Caco-2 (cell line): Measurements from ENCODE around the gene EPSTI1. TPM values are rescaled to one million over a fixed set of nuclear protein-coding genes. Genes with fewer than 3 reads are reported as not detected.

Experiments used
- BruUV-seq: library from RNA; stranded (reverse); fragments of 400-500 nt; replicated peaks from 2 replicates; lab custom pipeline; 2021; lab: Mats Ljungman, UMichigan
- CTCF ChIA-PET: fragments of 300-600 bp; sonication (Branson Sonifier 250); formaldehyde crosslinking; loops from one replicate; lab custom pipeline; 2022; ENCODE audit warnings: antibody characterized with exemption; lab: Charles Lee
- POLR2A ChIA-PET: fragments of 300-600 bp; sonication (Branson Sonifier 250); formaldehyde crosslinking; loops from one replicate; lab custom pipeline; 2022; ENCODE audit warnings: antibody characterized with exemption; lab: Charles Lee
- DNase-seq, 2 experiments: peaks; one replicate each; pipeline versions ENCODE4 v3.0.0 to v3.0.0-alpha.2; 2020 to 2022
- H3K27me3 ChIP-seq: replicated peaks from 2 replicates; pipeline ENCODE4 v1.6.0; 2011; ENCODE audit warnings: low read length; ENCODE audit not compliant: control insufficient read depth, insufficient read depth
- H3K36me3 ChIP-seq: 2 replicates; pipeline ENCODE4 v1.5.1; 2011; ENCODE audit warnings: low read length; ENCODE audit not compliant: control insufficient read depth, insufficient read depth
- H3K4me1 ChIP-seq: fragments of 250-450 bp; sonication (Bioruptor Pico); 2 replicates; pipeline ENCODE4 v1.5.1; 2020; ENCODE audit warnings: mild to moderate bottlenecking
- H3K4me3 ChIP-seq: 2 replicates; pipeline ENCODE4 v1.5.1; 2011; ENCODE audit warnings: low read depth, mild to moderate bottlenecking, control low read depth, low read length
- H3K9me3 ChIP-seq: fragments of 250-450 bp; sonication (Bioruptor Pico); 2 replicates; pipeline ENCODE4 v1.5.1; 2020; ENCODE audit warnings: mild to moderate bottlenecking, moderate library complexity
- H3K27ac Mint-ChIP-seq: one replicate; pipeline ENCODE4 v1.8.0; 2022; ENCODE audit warnings: mixed read lengths; ENCODE audit not compliant: unreplicated experiment
- H3K27me3 Mint-ChIP-seq: one replicate; pipeline ENCODE4 v1.8.0; 2022; ENCODE audit warnings: mixed read lengths; ENCODE audit not compliant: insufficient read depth, unreplicated experiment
- H3K36me3 Mint-ChIP-seq: one replicate; pipeline ENCODE4 v1.8.0; 2022; ENCODE audit warnings: mild to moderate bottlenecking, mixed read lengths; ENCODE audit not compliant: insufficient read depth, unreplicated experiment
- H3K4me1 Mint-ChIP-seq: one replicate; pipeline ENCODE4 v1.8.0; 2022; ENCODE audit warnings: low read depth, mixed read lengths; ENCODE audit not compliant: unreplicated experiment
- H3K4me3 Mint-ChIP-seq: one replicate; pipeline ENCODE4 v1.8.0; 2022; ENCODE audit warnings: mild to moderate bottlenecking, moderate library complexity, mixed read lengths; ENCODE audit not compliant: unreplicated experiment
- H3K9me3 Mint-ChIP-seq: one replicate; pipeline ENCODE4 v1.8.0; 2022; ENCODE audit warnings: mixed read lengths; ENCODE audit not compliant: unreplicated experiment
- CTCF ChIP-seq, 2 experiments: fragments of 200-600 bp in 1 of 2; IDR thresholded peaks; 1 replicate in 1 of 2; 2 replicates in 1 of 2; pipeline versions ENCODE4 v1.5.1 to v1.8.0; 2011 to 2022; ENCODE audit warnings: antibody characterized with exemption in 1 of 2, control low read depth in 1 of 2, inconsistent platforms in 1 of 2, low read depth in 1 of 2, low read length in 1 of 2, mild to moderate bottlenecking in 1 of 2, moderate library complexity in 1 of 2; ENCODE audit not compliant: insufficient read depth in 1 of 2, severe bottlenecking in 1 of 2, unreplicated experiment in 1 of 2
- intact Hi-C: fragments of 100-400 bp; cut with micrococcal nuclease; formaldehyde crosslinking; loops from one replicate; pipeline ENCODE4 v1.10.0; 2022; ENCODE audit not compliant: unreplicated experiment
- total RNA-seq: library from RNA; stranded (reverse); gene quantifications from 2 replicates; pipeline ENCODE4 v1.2.3, GENCODE V29; 2022

EPSTI1 gene
- total RNA-seq, 1 experiment from 2014 or later: 86.5 TPM

GRCh38 chr13:43033038-43033437 is 41.0 kb upstream of the EPSTI1 start:
- CTCF ChIA-PET: no interaction called here
- peaks cover 38% of the 10 kb centered on the region for H3K36me3 Mint-ChIP-seq
- TF ChIP-seq CTCF (IDR thresholded peaks at IDR 0.05; ENCODE audit: insufficient read depth in 1 of 2, low read depth in 1 of 2, low read length in 1 of 2, severe bottlenecking in 1 of 2, unreplicated experiment in 1 of 2): no peak
- POLR2A ChIA-PET: no interaction called here
- Histone ChIP-seq H3K36me3 (no peaks in the 10 kb centered on the region), H3K4me1 (peaks cover 16% of the 10 kb centered on the region), H3K9me3 (no peaks in the 10 kb centered on the region), H3K27me3 (no peaks in the 10 kb centered on the region), H3K4me3 (no peak overlapping the region)
- no peak overlapping the region for H3K4me3 Mint-ChIP-seq
- peaks cover 25% of the 10 kb centered on the region for H3K4me1 Mint-ChIP-seq
- no peak overlapping the region for H3K27ac Mint-ChIP-seq
- intact Hi-C loops: no loop called here
- H3K27me3 Mint-ChIP-seq: no peaks in the 10 kb centered on the region
- no TSS peak for BruUV-seq
- peaks cover 7% of the 10 kb centered on the region for H3K9me3 Mint-ChIP-seq
- no peak for DNase-seq

GRCh38 chr13:43031881-43032280 is 39.8 kb upstream of the EPSTI1 start:
- TF ChIP-seq CTCF (IDR thresholded peaks at IDR 0.05; ENCODE audit: insufficient read depth in 1 of 2, low read depth in 1 of 2, low read length in 1 of 2, severe bottlenecking in 1 of 2, unreplicated experiment in 1 of 2): no peak
- Mint-ChIP-seq H3K36me3 (peaks cover 36% of the 10 kb centered on the region), H3K27ac (no peak overlapping the region), H3K9me3 (peaks cover 7% of the 10 kb centered on the region), H3K4me1 (peaks cover 22% of the 10 kb centered on the region), H3K27me3 (no peaks in the 10 kb centered on the region), H3K4me3 (no peak overlapping the region)
- ChIA-PET POLR2A (interaction anchor here (1.0 kb wide), 1 partner anchor 23 kb away, joined by 3 read pairs; no protein-coding TSS in a partner anchor), CTCF (interaction anchor here (0.6 kb wide), 1 partner anchor 165 kb away, joined by 6 read pairs; no protein-coding TSS in a partner anchor)
- no peaks in the 10 kb centered on the region for H3K9me3 ChIP-seq
- no peak for DNase-seq
- no TSS peak for BruUV-seq
- intact Hi-C loops: no loop called here
- H3K27me3 ChIP-seq: no peaks in the 10 kb centered on the region
- H3K4me3 ChIP-seq: no peak overlapping the region
- peaks cover 9% of the 10 kb centered on the region for H3K4me1 ChIP-seq
- no peaks in the 10 kb centered on the region for H3K36me3 ChIP-seq

GRCh38 chr13:43030548-43030947 is 38.5 kb upstream of the EPSTI1 start:
- H3K4me3 Mint-ChIP-seq: no peak overlapping the region
- POLR2A ChIA-PET: no interaction called here
- DNase-seq: no peak
- no peaks in the 10 kb centered on the region for H3K27me3 Mint-ChIP-seq
- H3K4me3 ChIP-seq: no peak overlapping the region
- intact Hi-C loops: no loop called here
- H3K36me3 ChIP-seq: no peaks in the 10 kb centered on the region
- peaks cover 29% of the 10 kb centered on the region for H3K36me3 Mint-ChIP-seq
- H3K9me3 Mint-ChIP-seq: peaks cover 7% of the 10 kb centered on the region
- no peak for TF ChIP-seq CTCF (IDR thresholded peaks at IDR 0.05; ENCODE audit: insufficient read depth in 1 of 2, low read depth in 1 of 2, low read length in 1 of 2, severe bottlenecking in 1 of 2, unreplicated experiment in 1 of 2)
- no peaks in the 10 kb centered on the region for H3K4me1 ChIP-seq
- H3K27me3 ChIP-seq: no peaks in the 10 kb centered on the region
- H3K4me1 Mint-ChIP-seq: peaks cover 28% of the 10 kb centered on the region
- BruUV-seq: no TSS peak
- CTCF ChIA-PET: no interaction called here
- H3K9me3 ChIP-seq: no peaks in the 10 kb centered on the region
- H3K27ac Mint-ChIP-seq: no peak overlapping the region
